Karpas-422 (cell line): ENCODE measurements around the gene PPM1G. TPM values are rescaled to one million over a fixed set of nuclear protein-coding genes. Genes with fewer than 3 reads are reported as not detected.
"Not testable (repeated sequence)": the region's sequence is repeated elsewhere in the genome, so short reads cannot be mapped to it uniquely, and the experiment has no call there.

ENCODE experiments used
- DNase-seq: peaks from one replicate; pipeline ENCODE4 v3.0.0-alpha.2; 2015
- H2AFZ ChIP-seq: fragments of 200-600 bp; sonication (generic); 2 replicates; pipeline ENCODE4 v1.6.1; 2014; ENCODE audit warnings: antibody characterized with exemption, low read length, mixed read lengths
- H3K27ac ChIP-seq: fragments of 200-600 bp; sonication (generic); 2 replicates; pipeline ENCODE4 v1.5.1; 2014; ENCODE audit warnings: mild to moderate bottlenecking, low read length, moderate library complexity
- H3K27me3 ChIP-seq: fragments of 200-600 bp; sonication (generic); 2 replicates; pipeline ENCODE4 v1.6.1; 2014; ENCODE audit warnings: low read length, mixed read lengths
- H3K36me3 ChIP-seq: fragments of 200-600 bp; sonication (generic); 2 replicates; pipeline ENCODE4 v1.6.1; 2014; ENCODE audit warnings: low read length, mixed read lengths; ENCODE audit not compliant: insufficient read depth
- H3K4me1 ChIP-seq: fragments of 200-600 bp; sonication (generic); 2 replicates; pipeline ENCODE4 v1.6.1; 2014; ENCODE audit warnings: mild to moderate bottlenecking, low read length, mixed read lengths
- H3K4me2 ChIP-seq: fragments of 200-600 bp; sonication (generic); 2 replicates; pipeline ENCODE4 v1.6.1; 2014; ENCODE audit warnings: low read length, low read depth, mild to moderate bottlenecking; ENCODE audit not compliant: poor library complexity, severe bottlenecking
- H3K4me3 ChIP-seq: fragments of 200-600 bp; sonication (generic); 2 replicates; pipeline ENCODE4 v1.5.1; 2014; ENCODE audit warnings: mild to moderate bottlenecking, antibody characterized with exemption, low read length, mixed read lengths
- H3K79me2 ChIP-seq: fragments of 200-600 bp; sonication (generic); 2 replicates; pipeline ENCODE4 v1.6.1; 2014; ENCODE audit warnings: mild to moderate bottlenecking, low read length, mixed read lengths
- H3K9ac ChIP-seq: fragments of 200-600 bp; sonication (generic); 2 replicates; pipeline ENCODE4 v1.6.0; 2014; ENCODE audit warnings: low read length
- H3K9me2 ChIP-seq: fragments of 200-600 bp; sonication (generic), shearing (Covaris generic); replicated peaks from 2 replicates; pipeline ENCODE4 v1.6.0; 2014; ENCODE audit warnings: mild to moderate bottlenecking, low read length, moderate library complexity; ENCODE audit not compliant: insufficient read depth
- H3K9me3 ChIP-seq: fragments of 300-700, 200-600 bp; sonication (generic); 2 replicates; pipeline ENCODE4 v1.6.1; 2014; ENCODE audit warnings: low read length, mixed read lengths
- H4K20me1 ChIP-seq: fragments of 200-600 bp; sonication (generic); 2 replicates; pipeline ENCODE4 v1.6.1; 2014; ENCODE audit warnings: mild to moderate bottlenecking, antibody characterized with exemption, low read length, low read depth; ENCODE audit not compliant: insufficient read depth
- total RNA-seq: library from RNA; depleted of rRNA; stranded (reverse); fragments of >200 nt; shearing (Covaris generic); gene quantifications from 2 replicates; pipeline ENCODE4 v1.2.3, GENCODE V29; 2014; ENCODE audit warnings: low replicate concordance

Gene PPM1G
- total RNA-seq, 1 experiment from 2014 or later, result 66.9 TPM

- no peak overlapping the region for H3K9ac ChIP-seq
- DNase-seq, result no peak
- H3K36me3 ChIP-seq, result peaks cover 38% of the 10 kb centered on the region
- no peak overlapping the region for H2AFZ ChIP-seq
- no peaks in the 10 kb centered on the region for H3K27me3 ChIP-seq
- no peak overlapping the region for H3K4me2 ChIP-seq
- H3K9me2 ChIP-seq, result no peaks in the 10 kb centered on the region
- H3K4me1 ChIP-seq, result peaks cover 4% of the 10 kb centered on the region
- H3K79me2 ChIP-seq, result peaks cover 8% of the 10 kb centered on the region
- H3K4me3 ChIP-seq, result no peak overlapping the region
- H3K27ac ChIP-seq, result no peak overlapping the region
- no peaks in the 10 kb centered on the region for H4K20me1 ChIP-seq
- H3K9me3 ChIP-seq, result no peaks in the 10 kb centered on the region
Measured at GRCh38 chr2:27362678-27363420, 46.5 kb downstream of the PPM1G start.

GRCh38 chr2:27356382-27357181 lies 52.8 kb downstream of the PPM1G start, which contains the start of gene GTF3C2:
TSS of gene GTF3C2 (minus strand) at chr2:27356764. CDS start at chr2:27343554, 13,210 bp downstream.
- Histone ChIP-seq H2AFZ (peak within 1 kb of the TSS; percentile 80; the same call in 1 of the 2 replicates), H3K27ac (peak within 1 kb of the TSS; percentile 78), H3K9me2 (no peaks in the 10 kb centered on the region), H3K27me3 (no peaks in the 10 kb centered on the region), H3K9me3 (no peaks in the 10 kb centered on the region), H3K4me2 (peak within 1 kb of the TSS; percentile 99), H4K20me1 (no peaks in the 10 kb centered on the region), H3K4me3 (peak within 1 kb of the TSS; percentile 89), H3K79me2 (peaks cover 66% of the 10 kb centered on the region), H3K4me1 (peaks cover 41% of the 10 kb centered on the region), H3K36me3 (peaks cover 9% of the 10 kb centered on the region), H3K9ac (peak within 1 kb of the TSS; percentile 89)
- DNase-seq, result peak; percentile 98

- H3K27me3 ChIP-seq, result no peaks in the 10 kb centered on the region
- H3K4me3 ChIP-seq, result peak overlapping the region; percentile 89
- peak overlapping the region; percentile 39; the same call in 1 of the 2 replicates for H2AFZ ChIP-seq
- H3K9me3 ChIP-seq, result no peaks in the 10 kb centered on the region
- H3K36me3 ChIP-seq, result peaks cover 9% of the 10 kb centered on the region
- peak overlapping the region; percentile 78 for H3K27ac ChIP-seq
- peaks cover 45% of the 10 kb centered on the region for H3K4me1 ChIP-seq
- H3K4me2 ChIP-seq, result peak overlapping the region; percentile 99
- H3K9me2 ChIP-seq, result no peaks in the 10 kb centered on the region
- no peaks in the 10 kb centered on the region for H4K20me1 ChIP-seq
- H3K79me2 ChIP-seq, result peaks cover 71% of the 10 kb centered on the region
- peak; percentile 89 for DNase-seq
- H3K9ac ChIP-seq, result peak overlapping the region; percentile 89
Measured at GRCh38 chr2:27356056-27356381, 53.4 kb downstream of the PPM1G start.

GRCh38 chr2:27354597-27354927 lies 54.8 kb downstream of the PPM1G start:
- Histone ChIP-seq H3K27ac (no peak overlapping the region), H3K27me3 (no peaks in the 10 kb centered on the region), H4K20me1 (no peaks in the 10 kb centered on the region), H3K9me3 (no peaks in the 10 kb centered on the region), H3K4me1 (peaks cover 59% of the 10 kb centered on the region), H3K9me2 (no peaks in the 10 kb centered on the region), H3K79me2 (peaks cover 86% of the 10 kb centered on the region), H3K4me3 (no peak overlapping the region), H3K4me2 (peak overlapping the region; percentile 99), H3K36me3 (peaks cover 9% of the 10 kb centered on the region), H2AFZ (no peak overlapping the region), H3K9ac (no peak overlapping the region)
- no peak for DNase-seq

- Histone ChIP-seq H4K20me1 (no peaks in the 10 kb centered on the region), H3K27me3 (no peaks in the 10 kb centered on the region), H3K27ac (no peak overlapping the region; the same call in 1 of the 2 replicates), H3K36me3 (peaks cover 9% of the 10 kb centered on the region), H3K9me3 (no peaks in the 10 kb centered on the region), H3K79me2 (peaks cover 91% of the 10 kb centered on the region), H3K4me2 (peak overlapping the region; percentile 99), H2AFZ (no peak overlapping the region), H3K4me3 (no peak overlapping the region), H3K4me1 (peaks cover 59% of the 10 kb centered on the region), H3K9ac (no peak overlapping the region), H3K9me2 (no peaks in the 10 kb centered on the region)
- no peak for DNase-seq
Measured at GRCh38 chr2:27353762-27354596, 55.4 kb downstream of the PPM1G start.

GRCh38 chr2:27353386-27353761 lies 56.0 kb downstream of the PPM1G start:
- H3K9me3 ChIP-seq, H3K36me3 ChIP-seq, DNase-seq, H3K4me3 ChIP-seq, H3K9ac ChIP-seq, H3K9me2 ChIP-seq, H3K4me2 ChIP-seq, H3K27me3 ChIP-seq, H3K27ac ChIP-seq, H4K20me1 ChIP-seq, H2AFZ ChIP-seq: not testable (repeated sequence)
- Histone ChIP-seq H3K4me1 (peaks cover 59% of the 10 kb centered on the region), H3K79me2 (peaks cover 91% of the 10 kb centered on the region)

- Histone ChIP-seq H3K79me2 (peaks cover 91% of the 10 kb centered on the region), H3K27me3 (no peaks in the 10 kb centered on the region), H3K36me3 (no peaks in the 10 kb centered on the region; the same call in none of the 2 replicates), H3K4me2 (peak overlapping the region; percentile 11), H3K4me1 (peaks cover 51% of the 10 kb centered on the region), H3K9ac (peak overlapping the region; percentile 39), H2AFZ (no peak overlapping the region), H4K20me1 (no peaks in the 10 kb centered on the region; the same call in 1 of the 2 replicates), H3K4me3 (no peak overlapping the region), H3K9me2 (no peaks in the 10 kb centered on the region), H3K9me3 (no peaks in the 10 kb centered on the region), H3K27ac (peak overlapping the region; percentile 45)
- DNase-seq, result no peak
Measured at GRCh38 chr2:27351802-27352598, 57.4 kb downstream of the PPM1G start.
